Panc1 (cell line): Measurements from ENCODE around the gene GAST. TPM values are rescaled to one million over a fixed set of nuclear protein-coding genes. Genes with fewer than 3 reads are reported as not detected.

Experiments
- ATAC-seq: fragments of 200-7000 bp; cut with Tn5 transposase; 2 replicates; pipeline ENCODE4 v1.9.1; 2020; ENCODE audit warnings: mild to moderate bottlenecking, moderate library complexity
- BruUV-seq: library from RNA; stranded (reverse); fragments of 400-500 nt; replicated peaks from 2 replicates; lab custom pipeline; 2021; lab: Mats Ljungman, UMichigan
- CTCF ChIA-PET: fragments of 300-600 bp; sonication (Branson Sonifier 250); formaldehyde crosslinking; loops from one replicate; lab custom pipeline; 2022; ENCODE audit warnings: antibody characterized with exemption; lab: Charles Lee
- POLR2A ChIA-PET: fragments of 300-600 bp; sonication (Branson Sonifier 250); formaldehyde crosslinking; loops from one replicate; lab custom pipeline; 2022; ENCODE audit warnings: antibody characterized with exemption; lab: Charles Lee
- DNase-seq: peaks from one replicate; pipeline ENCODE4 v3.0.0-alpha.2; 2010; ENCODE audit warnings: low read depth, low spot score
- H3K27ac ChIP-seq: 2 replicates; pipeline ENCODE4 v1.5.1; 2011; ENCODE audit warnings: mild to moderate bottlenecking, low read length, inconsistent platforms
- H3K27me3 ChIP-seq: fragments of 200-500 bp; sonication (Bioruptor generic); 2 replicates; pipeline ENCODE4 v1.6.0; 2014; ENCODE audit warnings: low read length, inconsistent platforms; ENCODE audit not compliant: control insufficient read depth, insufficient read depth
- H3K36me3 ChIP-seq: fragments of 200-500 bp; sonication (Bioruptor generic); 2 replicates; pipeline ENCODE4 v1.5.1; 2014; ENCODE audit warnings: inconsistent platforms, mild to moderate bottlenecking, low read length, moderate library complexity; ENCODE audit not compliant: control insufficient read depth, insufficient read depth
- H3K4me1 ChIP-seq: 2 replicates; pipeline ENCODE4 v1.5.1; 2011; ENCODE audit warnings: inconsistent platforms, mild to moderate bottlenecking, low read length, moderate library complexity; ENCODE audit not compliant: control insufficient read depth, insufficient read depth
- H3K4me3 ChIP-seq, 2 experiments: 2 replicates each; pipeline ENCODE4 v1.5.1; 2011 to 2012; ENCODE audit warnings: low read depth in 2 of 2, low read length in 2 of 2, mild to moderate bottlenecking in 2 of 2, inconsistent platforms in 1 of 2, moderate library complexity in 1 of 2
- H3K9me3 ChIP-seq: fragments of 200-500 bp; sonication (Bioruptor generic); 2 replicates; pipeline ENCODE4 v1.5.1; 2014; ENCODE audit warnings: low read depth, mild to moderate bottlenecking, inconsistent platforms, low read length, moderate library complexity; ENCODE audit not compliant: control insufficient read depth, insufficient read depth
- CTCF ChIP-seq: fragments of 450-650 bp; IDR thresholded peaks from 2 replicates; pipeline ENCODE4 v1.5.1; 2017; ENCODE audit warnings: mild to moderate bottlenecking
- POLR2AphosphoS5 ChIP-seq: IDR thresholded peaks from 2 replicates; pipeline ENCODE4 v1.6.1; 2012; ENCODE audit warnings: mild to moderate bottlenecking, low read depth, low read length, moderate library complexity
- REST ChIP-seq, 2 experiments: IDR thresholded peaks; 2 replicates each; pipeline ENCODE4 v1.6.1; 2011 to 2012; ENCODE audit warnings: low read depth in 2 of 2, control low read depth in 1 of 2, low read length in 1 of 2, mild to moderate bottlenecking in 1 of 2, moderate library complexity in 1 of 2; ENCODE audit not compliant: insufficient read depth in 1 of 2
- SIN3A ChIP-seq: IDR thresholded peaks from 2 replicates; pipeline ENCODE4 v1.6.1; 2012; ENCODE audit warnings: low read depth, mild to moderate bottlenecking, low read length, moderate library complexity, borderline replicate concordance; ENCODE audit not compliant: insufficient read depth
- TCF7L2 ChIP-seq: IDR thresholded peaks from 2 replicates; pipeline ENCODE4 v1.6.1; 2011; ENCODE audit warnings: mild to moderate bottlenecking, low read depth, low read length, inconsistent platforms
- in situ Hi-C: cut with HindIII; loops from 2 replicates; pipeline ENCODE4 v1.10.0; 2016; ENCODE audit warnings: low sequenced_read_pairs, low pct_unique_long_range_greater_than_20kb
- intact Hi-C: fragments of 100-400 bp; cut with micrococcal nuclease; formaldehyde crosslinking; loops from one replicate; pipeline ENCODE4 v1.10.0; 2022; ENCODE audit not compliant: unreplicated experiment
- total RNA-seq: library from RNA; stranded (reverse); gene quantifications from one replicate; pipeline ENCODE4 v1.2.1, GENCODE V29; 2021; ENCODE audit not compliant: unreplicated experiment

GAST gene
- total RNA-seq, 1 experiment from 2014 or later = not detected

GRCh38 chr17:41679740-41680425 is 32.2 kb upstream of the GAST start:
- in situ Hi-C loops (no loop called here), intact Hi-C loops (no loop called here)
- no peaks in the 10 kb centered on the region for H3K9me3 ChIP-seq
- H3K36me3 ChIP-seq = no peaks in the 10 kb centered on the region
- no TSS peak for BruUV-seq
- H3K4me3 ChIP-seq = no peak overlapping the region
- TF ChIP-seq CTCF = no peak
- no peak for TF ChIP-seq POLR2AphosphoS5
- TF ChIP-seq SIN3A = no peak
- H3K27ac ChIP-seq = no peak overlapping the region
- peaks cover 6% of the 10 kb centered on the region for H3K4me1 ChIP-seq
- DNase-seq (no peak), ATAC-seq (no peak)
- POLR2A ChIA-PET = interaction anchor here (0.6 to 2.8 kb wide), 3 partner anchors 9 to 139 kb away, joined by 5 to 22 read pairs (median 9); partner anchors contain the start of gene EIF1
- CTCF ChIA-PET = interaction anchor here (0.6 to 1.2 kb wide), 5 partner anchors 14 to 107 kb away, joined by 3 to 5 read pairs (median 3); partner anchors contain the start of gene JUP
- H3K27me3 ChIP-seq = no peaks in the 10 kb centered on the region

- TF ChIP-seq SIN3A = no peak
- Histone ChIP-seq H3K36me3 (no peaks in the 10 kb centered on the region), H3K27ac (no peak overlapping the region), H3K27me3 (no peaks in the 10 kb centered on the region), H3K4me3 (no peak overlapping the region), H3K4me1 (peaks cover 6% of the 10 kb centered on the region), H3K9me3 (no peaks in the 10 kb centered on the region)
- CTCF ChIA-PET = interaction anchor here (0.6 to 0.8 kb wide), 3 partner anchors 15 to 106 kb away, joined by 3 to 4 read pairs (median 3); partner anchors contain the start of gene JUP
- DNase-seq = no peak
- no peak for ATAC-seq
- POLR2A ChIA-PET = interaction anchor here (0.6 to 2.8 kb wide), 2 partner anchors 8 to 140 kb away, joined by 9 to 22 read pairs; partner anchors contain the start of gene EIF1
- intact Hi-C loops (no loop called here), in situ Hi-C loops (no loop called here)
- BruUV-seq = no TSS peak
Observed at GRCh38 chr17:41680426-41681040, 31.6 kb upstream of the GAST start.

GRCh38 chr17:41681776-41682175 is 30.4 kb upstream of the GAST start:
- intact Hi-C loops = no loop called here
- DNase-seq (no peak), ATAC-seq (no peak)
- Histone ChIP-seq H3K9me3 (no peaks in the 10 kb centered on the region; the same call in 1 of the 2 replicates), H3K4me1 (peaks cover 6% of the 10 kb centered on the region), H3K36me3 (no peaks in the 10 kb centered on the region), H3K27ac (no peak overlapping the region), H3K4me3 (no peak overlapping the region), H3K27me3 (no peaks in the 10 kb centered on the region)
- BruUV-seq = no TSS peak
- POLR2A ChIA-PET = no interaction called here
- TF ChIP-seq TCF7L2 (no peak), SIN3A (no peak), POLR2AphosphoS5 (no peak), CTCF (no peak), REST (IDR thresholded peaks at IDR 0.05; ENCODE audit: insufficient read depth in 1 of 2, low read depth in 2 of 2, low read length in 1 of 2) (no peak)
- in situ Hi-C loops = no loop called here
- CTCF ChIA-PET = interaction anchor here (0.5 kb wide), 1 partner anchor 9 kb away, joined by 6 read pairs; no protein-coding TSS in a partner anchor
